H9 (cell line): ENCODE results near the gene BCL11B. TPM values are rescaled to one million over a fixed set of nuclear protein-coding genes. Genes with fewer than 3 reads are reported as not detected.

Experiments
- DNase-seq: peaks from one replicate; pipeline ENCODE4 v3.0.0-alpha.2; 2017
- H2AFZ ChIP-seq: one replicate; pipeline ENCODE4 v1.6.1; 2013; ENCODE audit warnings: mild to moderate bottlenecking, low read length, control low read depth, moderate library complexity
- H2AK5ac ChIP-seq: 2 replicates; pipeline ENCODE4 v1.6.1; 2013; ENCODE audit warnings: low read length, control low read depth, mixed read lengths; ENCODE audit not compliant: insufficient read length
- H2BK120ac ChIP-seq: one replicate; pipeline ENCODE4 v1.6.1; 2013; ENCODE audit warnings: low read depth, mild to moderate bottlenecking, low read length, control low read depth, inconsistent platforms; ENCODE audit not compliant: poor library complexity, severe bottlenecking
- H2BK12ac ChIP-seq: 2 replicates; pipeline ENCODE4 v1.6.1; 2013; ENCODE audit warnings: low read length, control low read depth, mixed read lengths, low read depth; ENCODE audit not compliant: insufficient read length
- H2BK15ac ChIP-seq: 2 replicates; pipeline ENCODE4 v1.6.1; 2013; ENCODE audit warnings: low read depth, low read length, control low read depth
- H2BK20ac ChIP-seq: one replicate; pipeline ENCODE4 v1.6.1; 2013; ENCODE audit warnings: low read depth, mild to moderate bottlenecking, low read length, control low read depth, inconsistent platforms; ENCODE audit not compliant: poor library complexity, severe bottlenecking
- H2BK5ac ChIP-seq: 2 replicates; pipeline ENCODE4 v1.6.1; 2013; ENCODE audit warnings: low read length, control low read depth, mixed read lengths; ENCODE audit not compliant: insufficient read length
- H3K14ac ChIP-seq: 2 replicates; pipeline ENCODE4 v1.6.1; 2013; ENCODE audit warnings: low read length, control low read depth; ENCODE audit not compliant: insufficient read depth
- H3K18ac ChIP-seq: 2 replicates; pipeline ENCODE4 v1.6.1; 2013; ENCODE audit warnings: low read depth, mild to moderate bottlenecking, mixed read lengths, low read length, control low read depth; ENCODE audit not compliant: insufficient read length
- H3K23ac ChIP-seq: 2 replicates; pipeline ENCODE4 v1.6.1; 2013; ENCODE audit warnings: low read length, control low read depth, mixed read lengths, low read depth; ENCODE audit not compliant: insufficient read length
- H3K23me2 ChIP-seq: 2 replicates; pipeline ENCODE4 v1.6.1; 2013; ENCODE audit warnings: low read depth, mild to moderate bottlenecking, mixed read lengths, low read length, control low read depth; ENCODE audit not compliant: insufficient read length, poor library complexity, severe bottlenecking
- H3K27ac ChIP-seq: 2 replicates; pipeline ENCODE4 v1.5.1; 2013; ENCODE audit warnings: low read length, control low read depth, mixed read lengths, low read depth; ENCODE audit not compliant: insufficient read length
- H3K27me3 ChIP-seq: 2 replicates; pipeline ENCODE4 v1.6.1; 2013; ENCODE audit warnings: low read length, control low read depth, inconsistent platforms; ENCODE audit not compliant: insufficient read depth
- H3K4ac ChIP-seq: 2 replicates; pipeline ENCODE4 v1.6.1; 2013; ENCODE audit warnings: low read depth, mild to moderate bottlenecking, control low read depth, inconsistent platforms, low read length, moderate library complexity
- H3K4me1 ChIP-seq: 2 replicates; pipeline ENCODE4 v1.6.1; 2013; ENCODE audit warnings: low read length, control low read depth, inconsistent platforms; ENCODE audit not compliant: insufficient read depth
- H3K4me2 ChIP-seq: 2 replicates; pipeline ENCODE4 v1.6.1; 2013; ENCODE audit warnings: low read length, control low read depth, mixed read lengths; ENCODE audit not compliant: insufficient read length, insufficient read depth
- H3K56ac ChIP-seq: 2 replicates; pipeline ENCODE4 v1.6.1; 2013; ENCODE audit warnings: low read depth, mild to moderate bottlenecking, mixed read lengths, low read length, control low read depth; ENCODE audit not compliant: insufficient read length
- H3K79me1 ChIP-seq: 2 replicates; pipeline ENCODE4 v1.6.1; 2013; ENCODE audit warnings: low read depth, mild to moderate bottlenecking, moderate library complexity, low read length, control low read depth, inconsistent platforms; ENCODE audit not compliant: insufficient read depth, poor library complexity, severe bottlenecking
- H3K79me2 ChIP-seq: 2 replicates; pipeline ENCODE4 v1.6.1; 2013; ENCODE audit warnings: low read length, control low read depth, inconsistent platforms; ENCODE audit not compliant: insufficient read depth
- H3K9ac ChIP-seq: 2 replicates; pipeline ENCODE4 v1.6.1; 2013; ENCODE audit warnings: low read length, control low read depth, mixed read lengths; ENCODE audit not compliant: insufficient read length; ENCODE audit errors: extremely low read depth
- H3K9me3 ChIP-seq: one replicate; pipeline ENCODE4 v1.6.1; 2013; ENCODE audit warnings: low read depth, low read length, inconsistent platforms; ENCODE audit not compliant: control insufficient read depth
- H3T11ph ChIP-seq: one replicate; pipeline ENCODE4 v1.6.1; 2013; ENCODE audit warnings: mild to moderate bottlenecking, low read length, control low read depth, inconsistent platforms
- H4K20me1 ChIP-seq: one replicate; pipeline ENCODE4 v1.6.1; 2013; ENCODE audit not compliant: control insufficient read depth, insufficient read length, insufficient read depth
- H4K5ac ChIP-seq: 2 replicates; pipeline ENCODE4 v1.6.1; 2013; ENCODE audit warnings: low read depth, mild to moderate bottlenecking, mixed read lengths, low read length, control low read depth; ENCODE audit not compliant: insufficient read length
- H4K8ac ChIP-seq: replicated peaks from 2 replicates; pipeline ENCODE4 v1.6.1; 2013; ENCODE audit warnings: low read length, control low read depth, mixed read lengths, low read depth; ENCODE audit not compliant: insufficient read length
- H4K91ac ChIP-seq: 2 replicates; pipeline ENCODE4 v1.6.1; 2013; ENCODE audit warnings: low read depth, mild to moderate bottlenecking, moderate library complexity, mixed read lengths, low read length, control low read depth; ENCODE audit not compliant: insufficient read length
- H3K27ac Mint-ChIP-seq, 3 experiments: 2 replicates in 2 of 3; 3 replicates in 1 of 3; pipeline ENCODE4 v1.8.0; 2020 to 2021; ENCODE audit warnings: mixed read lengths in 3 of 3, mild to moderate bottlenecking in 1 of 3, moderate library complexity in 1 of 3
- H3K27me3 Mint-ChIP-seq: 2 replicates; pipeline ENCODE4 v1.8.0; 2021; ENCODE audit warnings: low read depth, mild to moderate bottlenecking, moderate library complexity, mixed read lengths
- H3K36me3 Mint-ChIP-seq, 3 experiments: 2 replicates in 2 of 3; 3 replicates in 1 of 3; pipeline ENCODE4 v1.8.0; 2020 to 2021; ENCODE audit warnings: low read depth in 3 of 3, mixed read lengths in 3 of 3; ENCODE audit not compliant: insufficient read depth in 1 of 3
- H3K4me1 Mint-ChIP-seq, 2 experiments: 2 replicates each; pipeline ENCODE4 v1.8.0; 2020; ENCODE audit warnings: mixed read lengths in 2 of 2
- H3K4me3 Mint-ChIP-seq, 2 experiments: 2 replicates in 1 of 2; 3 replicates in 1 of 2; pipeline ENCODE4 v1.8.0; 2020 to 2021; ENCODE audit warnings: mild to moderate bottlenecking in 2 of 2, mixed read lengths in 2 of 2, moderate library complexity in 1 of 2
- H3K9me3 Mint-ChIP-seq, 2 experiments: 2 replicates in 1 of 2; 3 replicates in 1 of 2; pipeline ENCODE4 v1.8.0; 2020; ENCODE audit warnings: mild to moderate bottlenecking in 2 of 2, mixed read lengths in 2 of 2, moderate library complexity in 1 of 2
- WGBS: extraction: QIAGEN DNeasy Blood & Tissue Kit; methylation state at CpG from one replicate; pipeline ENCODE4 v1.1.7; 2013; ENCODE audit warnings: missing lambda C conversion rate, low lambda C conversion rate, mixed read lengths; ENCODE audit not compliant: insufficient read length; ENCODE audit errors: extremely low coverage; 5-methylcytosine and 5-hydroxymethylcytosine counted together
- total RNA-seq: library from RNA; stranded (reverse); gene quantifications from 2 replicates; pipeline ENCODE4 v1.2.1, GENCODE V29; 2021
- TF ChIP-seq, protein P1 (sequence below): fragments of 200-600 bp; sonication (generic); conservative IDR thresholded peaks from 3 replicates; pipeline ENCODE4 v1.8.0; 2021; ENCODE audit warnings: antibody characterized with exemption, mild to moderate bottlenecking

Gene BCL11B
- total RNA-seq, 1 experiment from 2014 or later, result 4.9 TPM

GRCh38 chr14:99288948-99289347, 17.0 kb upstream of the BCL11B start:
- no peaks in the 10 kb centered on the region for H3K79me1 ChIP-seq
- TF ChIP-seq, protein P1, sequence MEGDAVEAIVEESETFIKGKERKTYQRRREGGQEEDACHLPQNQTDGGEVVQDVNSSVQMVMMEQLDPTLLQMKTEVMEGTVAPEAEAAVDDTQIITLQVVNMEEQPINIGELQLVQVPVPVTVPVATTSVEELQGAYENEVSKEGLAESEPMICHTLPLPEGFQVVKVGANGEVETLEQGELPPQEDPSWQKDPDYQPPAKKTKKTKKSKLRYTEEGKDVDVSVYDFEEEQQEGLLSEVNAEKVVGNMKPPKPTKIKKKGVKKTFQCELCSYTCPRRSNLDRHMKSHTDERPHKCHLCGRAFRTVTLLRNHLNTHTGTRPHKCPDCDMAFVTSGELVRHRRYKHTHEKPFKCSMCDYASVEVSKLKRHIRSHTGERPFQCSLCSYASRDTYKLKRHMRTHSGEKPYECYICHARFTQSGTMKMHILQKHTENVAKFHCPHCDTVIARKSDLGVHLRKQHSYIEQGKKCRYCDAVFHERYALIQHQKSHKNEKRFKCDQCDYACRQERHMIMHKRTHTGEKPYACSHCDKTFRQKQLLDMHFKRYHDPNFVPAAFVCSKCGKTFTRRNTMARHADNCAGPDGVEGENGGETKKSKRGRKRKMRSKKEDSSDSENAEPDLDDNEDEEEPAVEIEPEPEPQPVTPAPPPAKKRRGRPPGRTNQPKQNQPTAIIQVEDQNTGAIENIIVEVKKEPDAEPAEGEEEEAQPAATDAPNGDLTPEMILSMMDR, result no peak
- H4K5ac ChIP-seq, result no peak overlapping the region
- Mint-ChIP-seq H3K4me3 (no peak overlapping the region), H3K27me3 (peaks cover 6% of the 10 kb centered on the region), H3K36me3 (no peaks in the 10 kb centered on the region), H3K27ac (no peak overlapping the region), H3K9me3 (no peaks in the 10 kb centered on the region), H3K4me1 (peaks cover 10 to 13% of the 10 kb centered on the region in 2 experiments)
- no peak overlapping the region for H2AFZ ChIP-seq
- no peak overlapping the region for H3K4me2 ChIP-seq
- no peaks in the 10 kb centered on the region for H3K23me2 ChIP-seq
- no peaks in the 10 kb centered on the region; the same call in 1 of the 2 replicates for H3K4me1 ChIP-seq
- DNase-seq, result no peak
- no peak overlapping the region for H3K56ac ChIP-seq
- no peak overlapping the region for H2BK12ac ChIP-seq
- no peak overlapping the region for H3K18ac ChIP-seq
- no peak overlapping the region for H3K23ac ChIP-seq
- H4K20me1 ChIP-seq, result no peaks in the 10 kb centered on the region
- H3K4ac ChIP-seq, result no peak overlapping the region
- H4K91ac ChIP-seq, result no peak overlapping the region
- H3K27ac ChIP-seq, result no peak overlapping the region
- no peak overlapping the region for H2BK20ac ChIP-seq
- H3K9ac ChIP-seq, result no peak overlapping the region
- H3K14ac ChIP-seq, result no peak overlapping the region; the same call in 1 of the 2 replicates
- H3K27me3 ChIP-seq, result no peaks in the 10 kb centered on the region
- H3K79me2 ChIP-seq, result no peaks in the 10 kb centered on the region
- H2AK5ac ChIP-seq, result no peak overlapping the region
- H2BK5ac ChIP-seq, result no peak overlapping the region
- H2BK15ac ChIP-seq, result no peak overlapping the region; the same call in 1 of the 2 replicates
- no peak overlapping the region for H3T11ph ChIP-seq
- H4K8ac ChIP-seq, result no peak overlapping the region
- H2BK120ac ChIP-seq, result no peak overlapping the region
- WGBS, result no CpG with 5 or more reads among the region's 5 CpGs
- no peaks in the 10 kb centered on the region for H3K9me3 ChIP-seq
